NB4 (cell line): ENCODE data around the gene IL1R2.

Source experiments
- DNase-seq: peaks from one replicate; pipeline ENCODE4 v3.0.0; 2010; ENCODE audit warnings: low read depth
- H3K4me3 ChIP-seq: one replicate; pipeline ENCODE4 v1.5.1; 2011; ENCODE audit warnings: mild to moderate bottlenecking, low read depth, low read length, moderate library complexity
- MYC ChIP-seq: IDR thresholded peaks from 2 replicates; pipeline ENCODE4 v1.6.1; 2011; ENCODE audit warnings: low read depth, low read length
- POLR2A ChIP-seq: IDR thresholded peaks from 2 replicates; pipeline ENCODE4 v1.6.1; 2011; ENCODE audit warnings: mild to moderate bottlenecking; ENCODE audit not compliant: insufficient read length; ENCODE audit errors: extremely low read depth
- TF ChIP-seq, protein P1 (sequence below): IDR thresholded peaks from 2 replicates; pipeline ENCODE4 v1.6.1; 2011; ENCODE audit warnings: low read depth, low read length
- TF ChIP-seq, protein P2 (sequence below): IDR thresholded peaks from one replicate; pipeline ENCODE4 v1.5.1; 2012; ENCODE audit warnings: low read depth, low read length

The IL1R2 gene

DNA sequence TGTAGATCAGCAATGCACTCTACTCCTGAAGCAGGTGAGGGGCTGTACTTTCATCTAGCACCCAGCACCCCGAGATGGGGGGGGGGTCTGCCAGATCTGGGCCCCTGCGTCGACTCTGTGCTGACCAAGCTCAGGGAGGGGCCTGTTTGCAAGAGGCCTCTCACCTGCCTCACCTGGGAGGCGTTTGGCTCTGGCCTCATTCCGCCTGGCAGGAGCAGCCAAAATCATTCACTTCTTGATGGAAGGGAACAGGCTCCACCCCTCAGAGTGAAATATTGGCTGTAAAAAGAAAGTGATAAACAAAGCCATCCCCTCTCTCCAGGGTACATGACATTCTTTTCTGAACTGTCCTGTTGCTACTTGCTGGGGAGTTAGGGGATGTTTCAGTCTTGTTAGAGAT lies 10.7 kb upstream of the IL1R2 start:
- no peak for DNase-seq
- TF ChIP-seq MYC (no peak), POLR2A (no peak)
- TF ChIP-seq, protein P1, sequence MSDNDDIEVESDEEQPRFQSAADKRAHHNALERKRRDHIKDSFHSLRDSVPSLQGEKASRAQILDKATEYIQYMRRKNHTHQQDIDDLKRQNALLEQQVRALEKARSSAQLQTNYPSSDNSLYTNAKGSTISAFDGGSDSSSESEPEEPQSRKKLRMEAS: no peak
- TF ChIP-seq, protein P2, sequence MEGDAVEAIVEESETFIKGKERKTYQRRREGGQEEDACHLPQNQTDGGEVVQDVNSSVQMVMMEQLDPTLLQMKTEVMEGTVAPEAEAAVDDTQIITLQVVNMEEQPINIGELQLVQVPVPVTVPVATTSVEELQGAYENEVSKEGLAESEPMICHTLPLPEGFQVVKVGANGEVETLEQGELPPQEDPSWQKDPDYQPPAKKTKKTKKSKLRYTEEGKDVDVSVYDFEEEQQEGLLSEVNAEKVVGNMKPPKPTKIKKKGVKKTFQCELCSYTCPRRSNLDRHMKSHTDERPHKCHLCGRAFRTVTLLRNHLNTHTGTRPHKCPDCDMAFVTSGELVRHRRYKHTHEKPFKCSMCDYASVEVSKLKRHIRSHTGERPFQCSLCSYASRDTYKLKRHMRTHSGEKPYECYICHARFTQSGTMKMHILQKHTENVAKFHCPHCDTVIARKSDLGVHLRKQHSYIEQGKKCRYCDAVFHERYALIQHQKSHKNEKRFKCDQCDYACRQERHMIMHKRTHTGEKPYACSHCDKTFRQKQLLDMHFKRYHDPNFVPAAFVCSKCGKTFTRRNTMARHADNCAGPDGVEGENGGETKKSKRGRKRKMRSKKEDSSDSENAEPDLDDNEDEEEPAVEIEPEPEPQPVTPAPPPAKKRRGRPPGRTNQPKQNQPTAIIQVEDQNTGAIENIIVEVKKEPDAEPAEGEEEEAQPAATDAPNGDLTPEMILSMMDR: no peak
- H3K4me3 ChIP-seq: no peak overlapping the region

DNA sequence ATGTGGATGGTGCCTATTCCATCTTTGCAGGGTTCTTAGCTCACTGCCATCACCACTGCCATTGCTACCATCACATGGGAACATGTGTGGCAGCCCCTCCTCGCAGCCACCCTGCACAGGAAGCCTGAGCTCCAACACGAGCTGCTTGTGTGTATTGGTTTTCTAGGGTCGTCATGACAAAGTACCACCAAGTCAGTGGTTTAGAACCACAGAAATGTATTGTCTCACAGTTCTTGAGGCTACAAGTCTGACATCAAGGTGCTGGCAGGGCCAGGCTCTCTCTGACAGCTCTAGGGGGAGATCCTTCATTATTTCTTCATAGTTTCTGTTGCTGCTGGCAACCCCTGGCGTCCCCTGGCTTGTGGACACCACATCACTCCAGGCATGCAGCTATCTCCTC lies 10.3 kb upstream of the IL1R2 start:
- TF ChIP-seq MYC: no peak
- TF ChIP-seq, protein P1: no peak
- no peak overlapping the region for H3K4me3 ChIP-seq

DNA sequence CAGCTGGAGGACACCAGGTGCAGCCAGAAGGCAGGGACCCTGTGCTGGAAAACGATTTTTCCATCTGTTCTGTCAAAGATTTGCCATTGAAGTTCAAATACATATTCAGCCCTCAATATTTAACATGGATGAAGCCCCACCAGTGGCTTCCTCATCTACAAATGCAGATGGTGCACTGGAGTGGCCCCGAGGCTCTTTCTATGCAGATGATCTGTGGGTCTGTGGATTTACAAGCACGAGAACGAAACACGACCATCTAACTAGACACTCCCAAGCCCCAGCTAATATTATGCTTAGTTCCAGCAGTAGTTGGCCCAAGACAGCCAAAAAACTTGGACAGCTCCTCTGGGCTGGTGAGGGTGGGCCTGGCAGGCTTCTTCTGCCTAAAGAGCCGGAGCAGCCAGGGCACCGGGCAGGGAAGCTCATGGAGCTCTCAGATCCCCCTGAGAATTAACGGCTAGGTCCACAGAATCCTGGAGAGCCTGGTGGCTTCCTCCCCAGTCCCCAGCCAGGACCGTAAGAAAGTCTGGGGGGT lies 9.2 kb upstream of the IL1R2 start:
- H3K4me3 ChIP-seq: no peak overlapping the region
- TF ChIP-seq, protein P2: no peak
- no peak for TF ChIP-seq POLR2A
- TF ChIP-seq, protein P1: no peak
- no peak for TF ChIP-seq MYC
- no peak for DNase-seq

More for the DNA sequence above, 10.3 kb upstream of the IL1R2 start:
- DNase-seq: no peak

DNA sequence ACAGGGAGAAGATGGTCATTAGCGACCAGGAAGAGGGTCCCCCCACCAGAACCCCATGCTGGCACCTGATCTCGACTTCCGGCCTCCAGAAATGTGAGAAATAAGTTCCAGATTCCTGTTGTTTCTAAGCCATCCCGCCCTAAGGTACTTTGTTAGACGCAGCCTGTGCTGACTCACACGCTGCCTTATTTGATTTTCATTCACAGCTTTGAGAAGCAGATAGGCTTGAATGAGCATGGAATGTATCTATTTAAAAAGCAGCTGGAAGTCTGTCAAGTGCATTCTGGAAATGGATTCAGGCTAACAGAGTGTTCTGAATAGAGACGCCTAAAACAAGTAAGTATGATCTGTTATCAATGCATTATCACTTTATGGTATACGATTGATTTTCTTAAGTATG lies 8.3 kb upstream of the IL1R2 start:
- no peak for TF ChIP-seq POLR2A
- TF ChIP-seq, protein P1: no peak
- TF ChIP-seq, protein P2: no peak
- no peak for TF ChIP-seq MYC
- DNase-seq: no peak
- no peak overlapping the region for H3K4me3 ChIP-seq

DNA sequence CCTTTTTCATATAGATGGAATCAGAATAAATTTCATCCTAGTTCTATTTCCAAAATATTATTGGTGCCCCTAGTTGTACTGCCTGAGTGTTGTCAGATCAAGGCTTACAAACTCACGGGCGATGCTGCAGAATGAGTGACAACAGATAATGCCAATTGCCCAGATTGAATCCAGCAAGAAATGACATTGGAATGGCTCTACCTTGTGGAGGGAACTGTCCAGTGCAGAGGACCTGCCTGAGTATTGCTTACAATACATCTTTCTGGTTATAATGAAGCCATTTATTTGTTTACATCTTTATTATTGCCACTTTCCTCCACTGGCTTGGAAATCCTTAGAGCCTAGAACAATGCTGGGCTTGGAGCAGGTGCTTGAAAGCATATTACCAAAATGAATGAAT lies 7.8 kb upstream of the IL1R2 start:
- H3K4me3 ChIP-seq: no peak overlapping the region
- DNase-seq: peak; percentile 50
- TF ChIP-seq, protein P2: peak; percentile 37
- TF ChIP-seq POLR2A: no peak

DNA sequence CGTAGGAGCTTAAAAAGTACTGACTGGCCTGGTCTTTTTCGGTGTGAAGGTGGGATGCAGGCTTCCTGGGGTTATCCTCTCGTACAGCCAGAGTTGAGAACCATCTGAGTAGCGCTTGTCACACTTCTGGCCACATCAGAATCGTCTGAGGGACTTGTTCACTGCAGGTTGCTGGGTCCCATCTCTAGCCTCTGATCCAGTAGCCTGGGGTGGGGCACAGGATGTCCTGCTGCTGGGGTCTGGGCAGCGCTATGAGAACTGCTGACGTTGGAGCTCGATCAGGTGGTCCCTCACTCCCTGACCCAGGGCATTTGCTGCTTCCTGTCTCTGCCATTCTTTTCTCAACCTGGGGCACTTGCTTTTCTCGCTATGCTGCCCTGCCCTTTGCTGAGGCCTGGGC lies 7.1 kb upstream of the IL1R2 start:
- H3K4me3 ChIP-seq: no peak overlapping the region
- TF ChIP-seq, protein P2: no peak
- TF ChIP-seq, protein P1: no peak
- no peak for DNase-seq
